Measurements from ENCODE around the gene POLE.

The POLE gene

GRCh38 chr12:132591107-132591935, 95.8 kb downstream of the POLE start:
- DNase-seq, result no peak

- DNase-seq, result no peak
Measured at GRCh38 chr12:132588821-132589669, 98.1 kb downstream of the POLE start.

- no peak for DNase-seq
Measured at GRCh38 chr12:132588319-132588718, 98.8 kb downstream of the POLE start.

GRCh38 chr12:132587781-132588180, 99.4 kb downstream of the POLE start:
- DNase-seq, result no peak

GRCh38 chr12:132586929-132587328, 100.2 kb downstream of the POLE start:
- no peak for DNase-seq

GRCh38 chr12:132585177-132585576, 102.0 kb downstream of the POLE start:
- no peak for DNase-seq

- no peak for DNase-seq
Measured at GRCh38 chr12:132584429-132584828, 102.7 kb downstream of the POLE start.

- no peak for DNase-seq
Measured at GRCh38 chr12:132583736-132584135, 103.4 kb downstream of the POLE start.

- DNase-seq, result no peak
Measured at GRCh38 chr12:132583411-132583710, 103.8 kb downstream of the POLE start.

GRCh38 chr12:132582582-132583410, 104.3 kb downstream of the POLE start:
- DNase-seq, result no peak

- no peak for DNase-seq
Measured at GRCh38 chr12:132582058-132582420, 105.1 kb downstream of the POLE start.

- DNase-seq, result no peak
Measured at GRCh38 chr12:132581348-132582057, 105.6 kb downstream of the POLE start.

- DNase-seq, result no peak
Measured at GRCh38 chr12:132580701-132581292, 106.3 kb downstream of the POLE start.

GRCh38 chr12:132579744-132580143, 107.4 kb downstream of the POLE start:
- no peak for DNase-seq

GRCh38 chr12:132578826-132579225, 108.3 kb downstream of the POLE start:
- no peak for DNase-seq

- DNase-seq, result no peak
Measured at GRCh38 chr12:132578118-132578517, 109.0 kb downstream of the POLE start.

- no peak for DNase-seq
Measured at GRCh38 chr12:132577191-132577920, 109.8 kb downstream of the POLE start.

GRCh38 chr12:132576701-132577100, 110.4 kb downstream of the POLE start:
- no peak for DNase-seq

GRCh38 chr12:132575661-132576060, 111.5 kb downstream of the POLE start:
- DNase-seq, result no peak

GRCh38 chr12:132574271-132574996, 112.7 kb downstream of the POLE start:
- no peak for DNase-seq
